Measurements from ENCODE around the gene CEP72. TPM values are rescaled to one million over a fixed set of nuclear protein-coding genes. Genes with fewer than 3 reads are reported as not detected.

Gene CEP72
- total RNA-seq, 1 donor from 2014 or later: 0.32 TPM

DNA sequence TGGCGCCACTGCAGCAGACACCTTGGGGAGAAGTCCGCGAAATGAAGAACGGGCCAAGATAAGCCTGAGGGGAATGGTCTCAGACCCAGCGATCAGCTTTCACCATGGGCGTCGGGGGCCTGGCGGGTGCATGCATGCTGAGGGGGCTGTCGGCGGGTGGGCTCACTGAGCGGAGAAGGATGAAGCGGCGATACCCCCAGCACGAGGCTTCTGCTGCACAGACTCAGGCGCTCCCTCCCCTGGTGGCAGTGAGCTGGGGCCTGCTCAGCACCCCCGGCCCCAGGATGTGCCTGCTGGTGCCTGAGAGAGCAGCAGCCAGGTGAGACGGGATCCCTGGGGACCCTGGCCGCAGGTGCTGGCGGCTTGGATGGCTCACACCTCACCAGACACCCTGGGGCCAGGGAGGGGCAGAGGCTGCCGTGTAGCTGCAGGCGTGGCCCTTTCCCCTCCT is 31.2 kb downstream of the CEP72 start:
- H3K4me3 ChIP-seq: no peak overlapping the region
- no peaks in the 10 kb centered on the region for H3K4me1 ChIP-seq
- H3K27ac ChIP-seq: no peak overlapping the region
- DNase-seq (ENCODE audit: low spot score in 2 of 2): no peak
- intact Hi-C loops (cut with DNase I): no loop called here
- no peak for TF ChIP-seq CTCF (IDR thresholded peaks at IDR 0.05)
- peaks cover 9 to 28% of the 10 kb centered on the region in 2 donors for H3K36me3 ChIP-seq
- H3K27me3 ChIP-seq: no peaks in the 10 kb centered on the region
- H3K9me3 ChIP-seq: no peaks in the 10 kb centered on the region

- intact Hi-C loops (cut with DNase I): no loop called here
- DNase-seq (ENCODE audit: low spot score in 2 of 2): no peak
Observed at GRCh38 chr5:643811-644271, 31.7 kb downstream of the CEP72 start.

DNA sequence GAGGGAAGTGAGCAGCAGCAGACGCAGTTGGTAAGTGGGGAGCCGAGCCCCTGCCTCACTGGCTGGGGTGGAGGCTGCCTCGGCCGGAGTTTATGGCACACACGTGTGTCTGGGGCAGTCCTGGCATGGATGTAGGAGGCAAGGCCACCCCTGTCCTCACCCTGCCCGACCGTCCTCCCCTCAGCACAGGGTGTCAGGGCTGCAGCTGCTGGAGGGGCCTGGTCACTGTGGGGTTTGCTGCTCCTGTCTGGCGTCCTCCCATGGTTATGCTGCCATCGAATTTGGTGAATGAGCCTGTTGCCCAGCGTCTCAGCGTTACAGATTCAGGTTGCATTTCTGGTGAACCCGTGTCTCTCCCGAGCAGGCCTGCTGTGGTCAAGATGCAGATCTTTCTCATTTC is 32.4 kb downstream of the CEP72 start:
- Histone ChIP-seq H3K36me3 (peaks cover 9 to 22% of the 10 kb centered on the region in 2 donors), H3K27me3 (no peaks in the 10 kb centered on the region), H3K27ac (no peak overlapping the region), H3K9me3 (no peaks in the 10 kb centered on the region), H3K4me1 (no peaks in the 10 kb centered on the region), H3K4me3 (no peak overlapping the region)
- no peak for DNase-seq (ENCODE audit: low spot score in 2 of 2)
- intact Hi-C loops (cut with DNase I): no loop called here
- TF ChIP-seq CTCF (IDR thresholded peaks at IDR 0.05): no peak

More at GRCh38 chr5:643811-644271, 31.7 kb downstream of the CEP72 start:
- no peak overlapping the region for H3K27ac ChIP-seq
- H3K4me3 ChIP-seq: no peak overlapping the region
- no peak for TF ChIP-seq CTCF (IDR thresholded peaks at IDR 0.05)
- H3K36me3 ChIP-seq: peaks cover 9 to 28% of the 10 kb centered on the region in 2 donors
- no peaks in the 10 kb centered on the region for H3K9me3 ChIP-seq
- H3K4me1 ChIP-seq: no peaks in the 10 kb centered on the region
- H3K27me3 ChIP-seq: no peaks in the 10 kb centered on the region

- intact Hi-C loops (cut with DNase I): no loop called here
- DNase-seq (ENCODE audit: low spot score in 2 of 2): no peak
- H3K9me3 ChIP-seq: no peaks in the 10 kb centered on the region
- H3K4me1 ChIP-seq: no peaks in the 10 kb centered on the region
- peaks cover 7 to 17% of the 10 kb centered on the region in 2 donors for H3K36me3 ChIP-seq
- H3K27ac ChIP-seq: no peak overlapping the region
- no peak overlapping the region for H3K4me3 ChIP-seq
- TF ChIP-seq CTCF (IDR thresholded peaks at IDR 0.05): no peak
- no peaks in the 10 kb centered on the region for H3K27me3 ChIP-seq
Observed at GRCh38 chr5:644971-645370, 32.8 kb downstream of the CEP72 start.

DNA sequence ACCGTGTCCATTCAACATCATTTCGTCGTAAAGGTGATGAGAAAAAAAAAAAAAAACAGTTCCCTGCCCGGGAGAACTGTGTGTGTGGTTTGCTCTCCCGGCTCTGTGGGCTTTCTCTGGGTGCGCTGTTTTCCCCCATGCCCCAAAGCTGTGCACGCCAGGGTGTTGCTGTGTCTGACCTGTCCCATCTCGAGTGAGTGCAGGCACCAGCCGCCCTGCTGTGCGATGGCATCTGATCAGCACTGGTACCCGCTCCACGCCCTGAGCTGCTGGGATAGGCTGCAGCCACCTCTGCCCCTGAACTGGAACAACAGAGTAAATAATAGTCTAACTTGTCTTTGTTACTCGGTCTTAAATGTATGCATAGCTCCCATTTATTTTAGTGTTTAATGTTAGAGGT is 33.3 kb downstream of the CEP72 start:
- DNase-seq (ENCODE audit: low spot score in 2 of 2): no peak
- Histone ChIP-seq H3K4me3 (no peak overlapping the region), H3K36me3 (peaks cover 6 to 14% of the 10 kb centered on the region in 2 donors), H3K27me3 (no peaks in the 10 kb centered on the region), H3K27ac (no peak overlapping the region), H3K9me3 (no peaks in the 10 kb centered on the region), H3K4me1 (no peaks in the 10 kb centered on the region)
- intact Hi-C loops (cut with DNase I): no loop called here
- TF ChIP-seq CTCF (IDR thresholded peaks at IDR 0.05): no peak

Measured in ascending aorta (tissue), 2 donors.